Activated CD8-positive, alpha-beta memory T cell treated with anti-CD3 and anti-CD28 coated beads for 48 hours (primary cell): ENCODE data around the gene PSMB10.
A peak's percentile ranks its signal among the peaks of the same experiment; 100 is the strongest.
"Not testable (repeated sequence)": the region's sequence is repeated elsewhere in the genome, so short reads cannot be mapped to it uniquely, and the experiment has no call there.

Experiments
- DNase-seq, 3 experiments: peaks; one replicate each; pipeline ENCODE4 v3.0.0-alpha.2; 2020; ENCODE audit warnings: low read depth in 2 of 3, low spot score in 2 of 3

Gene PSMB10

GRCh38 chr16:67936124-67936879 is at the start of gene PSMB10:
Gene PSMB10, minus strand, starts transcription at chr16:67936850. Its CDS starts 101 bp downstream, at chr16:67936749.
- peak in 2 of 3 experiments; percentile 52 to 57 for DNase-seq

GRCh38 chr16:67982011-67982696 is 45.5 kb upstream of the PSMB10 start:
- no peak for DNase-seq

GRCh38 chr16:67979955-67980678 is 43.5 kb upstream of the PSMB10 start, which contains the start of gene DPEP3:
Gene DPEP3, minus strand, starts transcription at chr16:67980499. Its CDS starts 119 bp downstream, at chr16:67980380.
- no peak for DNase-seq

GRCh38 chr16:67977469-67978227 is 41.0 kb upstream of the PSMB10 start:
- DNase-seq, result no peak

- no peak for DNase-seq
Observed at GRCh38 chr16:67977005-67977404, 40.4 kb upstream of the PSMB10 start.

- DNase-seq, result no peak
Observed at GRCh38 chr16:67976205-67976604, 39.6 kb upstream of the PSMB10 start.

- DNase-seq, result no peak
Observed at GRCh38 chr16:67975321-67976105, 38.9 kb upstream of the PSMB10 start.

GRCh38 chr16:67972285-67972684 is 35.6 kb upstream of the PSMB10 start:
- DNase-seq, result not testable (repeated sequence)

GRCh38 chr16:67971111-67971510 is 34.5 kb upstream of the PSMB10 start:
- DNase-seq, result no peak

GRCh38 chr16:67969254-67970039 is 32.8 kb upstream of the PSMB10 start:
- DNase-seq, result no peak

- DNase-seq, result peak; percentile 81 to 87 (median 87)
Observed at GRCh38 chr16:67968400-67969253, 32.0 kb upstream of the PSMB10 start, which contains the start of gene SLC12A4. Gene SLC12A4, minus strand, starts transcription at chr16:67968637. Its CDS starts 84 bp downstream, at chr16:67968553.

GRCh38 chr16:67967958-67968399 is 31.3 kb upstream of the PSMB10 start:
- DNase-seq, result no peak

- no peak for DNase-seq
Observed at GRCh38 chr16:67967183-67967957, 30.7 kb upstream of the PSMB10 start.

- no peak for DNase-seq
Observed at GRCh38 chr16:67966549-67967182, 30.0 kb upstream of the PSMB10 start.

- no peak for DNase-seq
Observed at GRCh38 chr16:67965668-67966548, 29.3 kb upstream of the PSMB10 start.
